ENCODE measurements around the gene TRIP13.

GRCh38 chr5:956941-957747 lies 64.5 kb downstream of the TRIP13 start:
- TF ChIP-seq, protein P1, sequence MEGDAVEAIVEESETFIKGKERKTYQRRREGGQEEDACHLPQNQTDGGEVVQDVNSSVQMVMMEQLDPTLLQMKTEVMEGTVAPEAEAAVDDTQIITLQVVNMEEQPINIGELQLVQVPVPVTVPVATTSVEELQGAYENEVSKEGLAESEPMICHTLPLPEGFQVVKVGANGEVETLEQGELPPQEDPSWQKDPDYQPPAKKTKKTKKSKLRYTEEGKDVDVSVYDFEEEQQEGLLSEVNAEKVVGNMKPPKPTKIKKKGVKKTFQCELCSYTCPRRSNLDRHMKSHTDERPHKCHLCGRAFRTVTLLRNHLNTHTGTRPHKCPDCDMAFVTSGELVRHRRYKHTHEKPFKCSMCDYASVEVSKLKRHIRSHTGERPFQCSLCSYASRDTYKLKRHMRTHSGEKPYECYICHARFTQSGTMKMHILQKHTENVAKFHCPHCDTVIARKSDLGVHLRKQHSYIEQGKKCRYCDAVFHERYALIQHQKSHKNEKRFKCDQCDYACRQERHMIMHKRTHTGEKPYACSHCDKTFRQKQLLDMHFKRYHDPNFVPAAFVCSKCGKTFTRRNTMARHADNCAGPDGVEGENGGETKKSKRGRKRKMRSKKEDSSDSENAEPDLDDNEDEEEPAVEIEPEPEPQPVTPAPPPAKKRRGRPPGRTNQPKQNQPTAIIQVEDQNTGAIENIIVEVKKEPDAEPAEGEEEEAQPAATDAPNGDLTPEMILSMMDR (IDR thresholded peaks at IDR 0.05): no peak
- no peak for TF ChIP-seq POLR2A (IDR thresholded peaks at IDR 0.05)

All from thyroid gland (tissue), 4 donors.